GM23338 (cell line): ENCODE measurements around the gene APOB. TPM values are rescaled to one million over a fixed set of nuclear protein-coding genes. Genes with fewer than 3 reads are reported as not detected.

Source experiments
- ATAC-seq: fragments of 200-7000 bp; cut with Tn5 transposase; 3 replicates; pipeline ENCODE4 v1.9.1; 2020
- DNase-seq: peaks from one replicate; pipeline ENCODE4 v3.0.0-alpha.2; 2015; ENCODE audit warnings: low spot score
- H2AFZ ChIP-seq: fragments of 200-600 bp; sonication (generic); 2 replicates; pipeline ENCODE4 v1.8.0; 2016; ENCODE audit warnings: antibody characterized with exemption, mild to moderate bottlenecking, moderate library complexity
- H3F3A ChIP-seq: fragments of 200-600 bp; sonication (generic); replicated peaks from 2 replicates; pipeline ENCODE4 v1.8.0; 2017; ENCODE audit warnings: antibody characterized with exemption, mixed run types, low read depth
- H3K27ac ChIP-seq: fragments of 200-600 bp; sonication (generic); 2 replicates; pipeline ENCODE4 v1.6.1; 2016; ENCODE audit warnings: low read depth
- H3K27me3 ChIP-seq: fragments of 200-600 bp; sonication (generic); 2 replicates; pipeline ENCODE4 v1.8.0; 2016; ENCODE audit warnings: mild to moderate bottlenecking, mixed run types, moderate library complexity; ENCODE audit not compliant: insufficient read depth
- H3K36me3 ChIP-seq: fragments of 200-600 bp; sonication (generic); 2 replicates; pipeline ENCODE4 v1.8.0; 2016; ENCODE audit warnings: mild to moderate bottlenecking; ENCODE audit not compliant: insufficient read depth
- H3K4me1 ChIP-seq: fragments of 200-600 bp; sonication (generic); 2 replicates; pipeline ENCODE4 v1.8.0; 2016; ENCODE audit warnings: mild to moderate bottlenecking, moderate library complexity; ENCODE audit not compliant: insufficient read depth
- H3K4me2 ChIP-seq: fragments of 200-600 bp; sonication (generic); 2 replicates; pipeline ENCODE4 v1.7.1; 2017; ENCODE audit warnings: mixed run types
- H3K4me3 ChIP-seq: fragments of 200-600 bp; sonication (generic); 2 replicates; pipeline ENCODE4 v1.6.1; 2016; ENCODE audit warnings: mixed run types
- H3K79me2 ChIP-seq: fragments of 200-600 bp; sonication (generic); replicated peaks from 2 replicates; pipeline ENCODE4 v1.8.0; 2017; ENCODE audit warnings: mild to moderate bottlenecking; ENCODE audit not compliant: insufficient read depth
- H3K9me2 ChIP-seq: fragments of 200-600 bp; sonication (generic); 2 replicates; pipeline ENCODE4 v1.8.0; 2017; ENCODE audit not compliant: insufficient read depth
- H4K20me1 ChIP-seq: fragments of 200-600 bp; sonication (generic); replicated peaks from 2 replicates; pipeline ENCODE4 v1.8.0; 2017; ENCODE audit warnings: mild to moderate bottlenecking; ENCODE audit not compliant: insufficient read depth
- H3K27ac Mint-ChIP-seq: 2 replicates; pipeline ENCODE4 v1.8.0; 2020; ENCODE audit warnings: inconsistent platforms, mild to moderate bottlenecking, moderate library complexity, mixed read lengths
- H3K27me3 Mint-ChIP-seq: 3 replicates; pipeline ENCODE4 v1.8.0; 2022; ENCODE audit warnings: low read depth, mild to moderate bottlenecking, moderate library complexity, mixed read lengths, inconsistent platforms; ENCODE audit not compliant: insufficient read depth, poor library complexity
- H3K36me3 Mint-ChIP-seq: 3 replicates; pipeline ENCODE4 v1.8.0; 2021; ENCODE audit warnings: low read depth, mild to moderate bottlenecking, inconsistent platforms, moderate library complexity, mixed read lengths
- H3K4me1 Mint-ChIP-seq: 3 replicates; pipeline ENCODE4 v1.8.0; 2020; ENCODE audit warnings: mild to moderate bottlenecking, inconsistent platforms, mixed read lengths
- H3K4me3 Mint-ChIP-seq: 3 replicates; pipeline ENCODE4 v1.8.0; 2021; ENCODE audit warnings: moderate library complexity, mild to moderate bottlenecking, inconsistent platforms, mixed read lengths
- H3K9me3 Mint-ChIP-seq: 3 replicates; pipeline ENCODE4 v1.8.0; 2020; ENCODE audit warnings: moderate library complexity, mild to moderate bottlenecking, inconsistent platforms, mixed read lengths
- CREB1 ChIP-seq: fragments of 250-450 bp; sonication (Bioruptor Pico); IDR thresholded peaks from 2 replicates; pipeline ENCODE4 v1.5.0; 2020; ENCODE audit warnings: low read depth, mild to moderate bottlenecking, moderate library complexity
- CTCF ChIP-seq, 2 experiments: fragments of 200-600 bp in 1 of 2; sonication (generic) in 1 of 2; conservative IDR thresholded peaks; 2 replicates each; pipeline versions ENCODE4 v1.5.1 to v1.6.1; 2016 to 2017; ENCODE audit warnings: antibody characterized with exemption in 2 of 2, low read depth in 2 of 2, mild to moderate bottlenecking in 2 of 2, moderate library complexity in 1 of 2
- ETS1 ChIP-seq: IDR thresholded peaks from 2 replicates; pipeline ENCODE4 v1.6.1; 2016; ENCODE audit warnings: antibody characterized with exemption
- EZH2 ChIP-seq: fragments of 200-600 bp; sonication (generic); IDR thresholded peaks from one replicate; pipeline ENCODE4 v1.8.0; 2017; ENCODE audit warnings: antibody characterized with exemption, mild to moderate bottlenecking, low read depth; ENCODE audit not compliant: unreplicated experiment
- EZH2phosphoT487 ChIP-seq: fragments of 200-600 bp; sonication (generic); IDR thresholded peaks from one replicate; pipeline ENCODE4 v1.8.1; 2018; ENCODE audit warnings: antibody characterized with exemption; ENCODE audit not compliant: unreplicated experiment
- JUNB ChIP-seq: IDR thresholded peaks from one replicate; pipeline ENCODE4 v1.6.1; 2016; ENCODE audit warnings: antibody characterized with exemption; ENCODE audit not compliant: unreplicated experiment
- NANOG ChIP-seq: IDR thresholded peaks from 2 replicates; pipeline ENCODE4 v1.6.1; 2016; ENCODE audit warnings: antibody characterized with exemption, borderline replicate concordance
- POLR2AphosphoS5 ChIP-seq: IDR thresholded peaks from 2 replicates; pipeline ENCODE4 v1.6.1; 2016; ENCODE audit warnings: antibody characterized with exemption, low read depth
- STAT1 ChIP-seq: IDR thresholded peaks from one replicate; pipeline ENCODE4 v1.6.1; 2016; ENCODE audit warnings: antibody characterized with exemption; ENCODE audit not compliant: unreplicated experiment
- ZNF114 ChIP-seq: fragments of 250-450 bp; sonication (Bioruptor Pico); IDR thresholded peaks from 2 replicates; pipeline ENCODE4 v1.5.0; 2020; ENCODE audit warnings: mild to moderate bottlenecking, moderate library complexity
- ZNF331 ChIP-seq: fragments of 250-450 bp; sonication (Bioruptor Pico); IDR thresholded peaks from 2 replicates; pipeline ENCODE4 v1.5.0; 2020; ENCODE audit warnings: low read depth, mild to moderate bottlenecking, moderate library complexity
- ZNF462 ChIP-seq: fragments of 250-450 bp; sonication (Bioruptor Pico); IDR thresholded peaks from 2 replicates; pipeline ENCODE4 v1.5.0; 2020; ENCODE audit warnings: mild to moderate bottlenecking, moderate library complexity
- polyA plus RNA-seq: library from polyadenylated mRNA; unstranded; fragments of >200 nt; fragmentation: Nextera tagmentation; extraction: Ambion mirVana; gene quantifications from 2 replicates; pipeline ENCODE4 v1.2.1, GENCODE V29; 2016
- total RNA-seq: library from RNA; depleted of rRNA; stranded (reverse); fragments of >200 nt; shearing (Covaris generic); gene quantifications from 2 replicates; pipeline ENCODE4 v1.2.3, GENCODE V29; 2014

APOB gene
- total and polyA plus RNA-seq, 2 experiments from 2014 or later, result 0.08 to 0.56 TPM

GRCh38 chr2:21019678-21020021 is 24.2 kb downstream of the APOB start:
- Histone ChIP-seq H3K27ac (no peak overlapping the region), H2AFZ (no peak overlapping the region), H3K36me3 (no peaks in the 10 kb centered on the region), H3K9me2 (peaks cover 6% of the 10 kb centered on the region), H3F3A (no peaks in the 10 kb centered on the region), H3K4me3 (no peak overlapping the region), H3K79me2 (no peaks in the 10 kb centered on the region), H3K27me3 (no peaks in the 10 kb centered on the region), H4K20me1 (no peaks in the 10 kb centered on the region), H3K4me1 (no peaks in the 10 kb centered on the region), H3K4me2 (no peak overlapping the region)
- ATAC-seq, result no peak
- Mint-ChIP-seq H3K4me3 (no peak overlapping the region), H3K9me3 (no peaks in the 10 kb centered on the region; the same call in 2 of the 3 replicates), H3K27ac (no peak overlapping the region), H3K36me3 (no peaks in the 10 kb centered on the region), H3K27me3 (no peaks in the 10 kb centered on the region), H3K4me1 (no peaks in the 10 kb centered on the region)
- no peak for TF ChIP-seq ZNF114 (CRISPR knock-in tag)
- no peak for TF ChIP-seq JUNB
- TF ChIP-seq ZNF462 (CRISPR knock-in tag), result no peak
- TF ChIP-seq CREB1 (CRISPR knock-in tag), result no peak
- DNase-seq, result no peak

- H3K36me3 Mint-ChIP-seq, result no peaks in the 10 kb centered on the region
- H3F3A ChIP-seq, result no peaks in the 10 kb centered on the region
- no peaks in the 10 kb centered on the region for H3K4me1 Mint-ChIP-seq
- no peak overlapping the region for H3K4me3 ChIP-seq
- H3K79me2 ChIP-seq, result no peaks in the 10 kb centered on the region
- H3K4me1 ChIP-seq, result no peaks in the 10 kb centered on the region
- H3K36me3 ChIP-seq, result no peaks in the 10 kb centered on the region
- DNase-seq (no peak), ATAC-seq (no peak)
- no peak overlapping the region for H3K4me2 ChIP-seq
- H3K27ac ChIP-seq, result no peak overlapping the region
- no peaks in the 10 kb centered on the region for H3K27me3 Mint-ChIP-seq
- H3K9me2 ChIP-seq, result peaks cover 6% of the 10 kb centered on the region
- H3K4me3 Mint-ChIP-seq, result no peak overlapping the region
- no peaks in the 10 kb centered on the region; the same call in 2 of the 3 replicates for H3K9me3 Mint-ChIP-seq
- no peaks in the 10 kb centered on the region for H4K20me1 ChIP-seq
- H2AFZ ChIP-seq, result no peak overlapping the region
- no peak overlapping the region for H3K27ac Mint-ChIP-seq
- H3K27me3 ChIP-seq, result no peaks in the 10 kb centered on the region
- TF ChIP-seq CREB1 (CRISPR knock-in tag), result no peak
- TF ChIP-seq POLR2AphosphoS5, result no peak
- no peak for TF ChIP-seq EZH2phosphoT487
- no peak for TF ChIP-seq ETS1
- no peak for TF ChIP-seq CTCF (conservative IDR thresholded peaks at IDR 0.05; ENCODE audit: low read depth in 2 of 2)
- no peak for TF ChIP-seq ZNF114 (CRISPR knock-in tag)
- no peak for TF ChIP-seq STAT1
- TF ChIP-seq JUNB, result no peak
- no peak for TF ChIP-seq NANOG
- TF ChIP-seq EZH2, result no peak
- TF ChIP-seq ZNF331 (CRISPR knock-in tag), result no peak
Measured at GRCh38 chr2:21019000-21019677, 24.7 kb downstream of the APOB start.
